SK-N-SH (cell line): Measurements from ENCODE around the gene ADAM30. TPM values are rescaled to one million over a fixed set of nuclear protein-coding genes. Genes with fewer than 3 reads are reported as not detected.

Source experiments
- CTCF ChIA-PET: fragments of 300-600, 350-600 bp; formaldehyde crosslinking; extraction: SDS; loops from one replicate; lab custom pipeline; 2021; lab: Yijun Ruan, JAX
- POLR2A ChIA-PET: fragments of 350-600 bp; sonication (Branson Sonifier 250); formaldehyde crosslinking; extraction: SDS; loops from one replicate; lab custom pipeline; 2020; ENCODE audit warnings: antibody characterized with exemption, inconsistent platforms; lab: Yijun Ruan, JAX
- DNase-seq: peaks from one replicate; pipeline ENCODE4 v3.0.0; 2012
- H2AFZ ChIP-seq: fragments of 200-600 bp; sonication (generic); 2 replicates; pipeline ENCODE4 v1.8.1; 2016; ENCODE audit warnings: antibody characterized with exemption, mild to moderate bottlenecking, low read depth
- H3F3A ChIP-seq: fragments of 200-600 bp; sonication (generic); replicated peaks from 2 replicates; pipeline ENCODE3; 2016; ENCODE audit warnings: antibody characterized with exemption, mild to moderate bottlenecking; ENCODE audit not compliant: insufficient read depth
- H3K27ac ChIP-seq, 2 experiments: fragments of 200-500 bp in 1 of 2; fragments of 200-600 bp in 1 of 2; sonication (Bioruptor generic) in 1 of 2; sonication (generic), shearing (Covaris generic) in 1 of 2; 2 replicates each; pipeline versions ENCODE4 v1.5.1 to v1.6.1; 2014 to 2016; ENCODE audit warnings: low read depth in 2 of 2, inconsistent platforms in 1 of 2, low read length in 1 of 2, mild to moderate bottlenecking in 1 of 2, mixed read lengths in 1 of 2
- H3K27me3 ChIP-seq: fragments of 200-600 bp; sonication (generic), shearing (Covaris generic); 2 replicates; pipeline ENCODE4 v1.6.1; 2016; ENCODE audit warnings: mixed run types; ENCODE audit not compliant: insufficient read depth
- H3K36me3 ChIP-seq, 2 experiments: fragments of 200-500 bp in 1 of 2; fragments of 200-600 bp in 1 of 2; sonication (Bioruptor generic) in 1 of 2; sonication (generic) in 1 of 2; replicated peaks in 1 of 2; 2 replicates each; pipeline versions ENCODE3 to v1.5.1; 2014 to 2016; ENCODE audit warnings: low read length in 1 of 2, mild to moderate bottlenecking in 1 of 2; ENCODE audit not compliant: insufficient read depth in 2 of 2, control insufficient read depth in 1 of 2
- H3K4me1 ChIP-seq, 2 experiments: fragments of 200-500 bp in 1 of 2; fragments of 200-600 bp in 1 of 2; sonication (Bioruptor generic) in 1 of 2; sonication (generic), shearing (Covaris generic) in 1 of 2; 2 replicates each; pipeline versions ENCODE4 v1.5.1 to v1.6.1; 2014 to 2016; ENCODE audit warnings: low read depth in 1 of 2, low read length in 1 of 2, mixed run types in 1 of 2; ENCODE audit not compliant: insufficient read depth in 2 of 2, control insufficient read depth in 1 of 2
- H3K4me2 ChIP-seq: fragments of 200-600 bp; sonication (generic), shearing (Covaris generic); 2 replicates; pipeline ENCODE4 v1.6.1; 2017; ENCODE audit warnings: mixed run types
- H3K4me3 ChIP-seq, 2 experiments: fragments of 200-500 bp in 1 of 2; fragments of 200-600 bp in 1 of 2; sonication (Bioruptor generic) in 1 of 2; sonication (generic), shearing (Covaris generic) in 1 of 2; 2 replicates each; pipeline versions ENCODE4 v1.5.1 to v1.8.1; 2014 to 2016; ENCODE audit warnings: low read depth in 2 of 2, inconsistent platforms in 1 of 2, low read length in 1 of 2, mild to moderate bottlenecking in 1 of 2, mixed read lengths in 1 of 2, moderate library complexity in 1 of 2
- H3K79me2 ChIP-seq: fragments of 200-600 bp; sonication (generic); 2 replicates; pipeline ENCODE4 v1.8.1; 2017; ENCODE audit warnings: mild to moderate bottlenecking; ENCODE audit not compliant: insufficient read depth
- H3K9ac ChIP-seq: fragments of 200-600 bp; sonication (generic); 2 replicates; pipeline ENCODE4 v1.6.1; 2017; ENCODE audit warnings: mixed run types
- H3K9me2 ChIP-seq: fragments of 200-600 bp; sonication (generic); 2 replicates; pipeline ENCODE4 v1.6.1; 2017; ENCODE audit warnings: mixed run types
- H3K9me3 ChIP-seq: fragments of 200-600 bp; sonication (generic); 2 replicates; pipeline ENCODE4 v1.6.1; 2017; ENCODE audit warnings: mixed run types, mild to moderate bottlenecking, moderate library complexity
- H4K20me1 ChIP-seq: fragments of 200-600 bp; sonication (generic); 2 replicates; pipeline ENCODE4 v1.6.1; 2017; ENCODE audit warnings: mild to moderate bottlenecking, mixed run types; ENCODE audit not compliant: insufficient read depth
- CTCF ChIP-seq: fragments of 200-600 bp; sonication (generic); IDR thresholded peaks from 2 replicates; pipeline ENCODE4 v1.6.1; 2017; ENCODE audit warnings: antibody characterized with exemption, mild to moderate bottlenecking, moderate library complexity
- EP300 ChIP-seq, 2 experiments: IDR thresholded peaks; 2 replicates each; pipeline versions ENCODE4 v1.4.0 to v1.6.1; 2012; ENCODE audit warnings: borderline replicate concordance in 1 of 2, low read depth in 1 of 2, low read length in 1 of 2
- EZH2phosphoT487 ChIP-seq: fragments of 200-600 bp; sonication (generic); IDR thresholded peaks from 2 replicates; pipeline ENCODE4 v1.6.1; 2017; ENCODE audit warnings: low read depth, mixed run types, mild to moderate bottlenecking, antibody characterized with exemption, moderate library complexity, borderline replicate concordance
- GATA2 ChIP-seq: sonication (generic); formaldehyde crosslinking; IDR thresholded peaks from 2 replicates; pipeline ENCODE4 v1.5.0; 2020; ENCODE audit warnings: mild to moderate bottlenecking, missing genetic modification reagents
- MEF2A ChIP-seq: IDR thresholded peaks from 2 replicates; pipeline ENCODE4 v1.4.0; 2012; ENCODE audit warnings: low read depth, borderline replicate concordance
- NRF1 ChIP-seq: IDR thresholded peaks from 2 replicates; pipeline ENCODE4 v1.6.1; 2012; ENCODE audit warnings: low read depth, mild to moderate bottlenecking, low read length
- PBX3 ChIP-seq: IDR thresholded peaks from 2 replicates; pipeline ENCODE4; 2012
- REST ChIP-seq: IDR thresholded peaks from 2 replicates; pipeline ENCODE4 v1.6.1; 2012; ENCODE audit warnings: mild to moderate bottlenecking, low read depth, low read length, moderate library complexity
- YY1 ChIP-seq: IDR thresholded peaks from 2 replicates; pipeline ENCODE4 v1.4.0; 2012; ENCODE audit warnings: low read depth, mild to moderate bottlenecking
- ZBTB33 ChIP-seq: IDR thresholded peaks from 2 replicates; pipeline ENCODE4 v1.4.0; 2012; ENCODE audit warnings: low read depth, borderline replicate concordance
- WGBS: methylation state at CpG from one replicate; pipeline ENCODE4 v1.1.6; 2017; ENCODE audit warnings: low lambda C conversion rate; 5-methylcytosine and 5-hydroxymethylcytosine counted together
- polyA plus RNA-seq, 3 experiments: library from polyadenylated mRNA; depleted of rRNA; stranded (reverse); fragments of >200 nt; gene quantifications; 2 replicates each; pipeline ENCODE4 v1.2.3, GENCODE V29; 2012

The ADAM30 gene
- polyA plus RNA-seq, 1 of the 3 experiments (the other 2 are of a cell fraction), result not detected

- TF ChIP-seq GATA2 (CRISPR knock-in tag) (no peak), EP300 (IDR thresholded peaks at IDR 0.05; ENCODE audit: borderline replicate concordance in 1 of 2, low read depth in 1 of 2, low read length in 1 of 2) (no peak), NRF1 (no peak)
Measured at GRCh38 chr1:119909890-119910596, 13.7 kb upstream of the ADAM30 start (continued).

DNA sequence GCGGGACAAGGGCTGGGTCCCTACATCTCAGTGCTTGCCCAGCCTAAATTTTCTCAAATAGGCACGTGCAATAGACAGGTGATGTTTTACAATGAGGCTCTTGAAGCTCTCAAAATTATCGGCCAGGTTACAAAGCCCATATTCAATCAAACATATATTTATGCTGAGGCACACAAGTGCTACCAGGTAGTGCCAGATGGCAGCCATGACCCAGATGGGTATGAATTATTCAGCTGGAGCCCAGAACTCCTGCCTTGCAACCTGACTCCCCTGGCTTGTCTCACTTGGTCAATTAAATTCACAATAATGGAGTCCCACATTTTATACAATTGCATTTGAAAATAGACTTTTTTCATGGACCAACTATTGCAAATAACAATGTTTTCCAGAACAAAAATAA lies 12.3 kb upstream of the ADAM30 start:
- no peak for TF ChIP-seq CTCF
- TF ChIP-seq YY1, result no peak
- TF ChIP-seq PBX3, result no peak
- no peak for TF ChIP-seq EP300 (IDR thresholded peaks at IDR 0.05; ENCODE audit: borderline replicate concordance in 1 of 2, low read depth in 1 of 2, low read length in 1 of 2)
- TF ChIP-seq GATA2 (CRISPR knock-in tag), result no peak
- no peak for TF ChIP-seq ZBTB33
- no peak for TF ChIP-seq EZH2phosphoT487
- TF ChIP-seq MEF2A, result no peak
- TF ChIP-seq REST, result no peak
- no peak overlapping the region for H3K27ac ChIP-seq
- 63% methylated on average over 3 of the region's 3 CpGs for WGBS
- no peaks in the 10 kb centered on the region for H3K27me3 ChIP-seq
- H2AFZ ChIP-seq, result no peak overlapping the region
- no peaks in the 10 kb centered on the region for H4K20me1 ChIP-seq
- H3K9me3 ChIP-seq, result 0 out of 2 replicates have a peak, but pooled peaks cover 7% of the 10 kb centered on the region
- POLR2A ChIA-PET, result no interaction called here
- no peak overlapping the region for H3K4me3 ChIP-seq
- 0 out of 2 replicates have a peak, but pooled peaks cover 5% of the 10 kb centered on the region for H3K79me2 ChIP-seq
- H3K36me3 ChIP-seq, result peaks cover 2 to 33% of the 10 kb centered on the region in 2 experiments
- H3K4me2 ChIP-seq, result no peak overlapping the region
- no peaks in the 10 kb centered on the region for H3K4me1 ChIP-seq
- CTCF ChIA-PET, result interaction anchor here (1.0 kb wide), 1 partner anchor 23 kb away, joined by 3 read pairs; no protein-coding TSS in a partner anchor
- H3F3A ChIP-seq, result peaks cover 18% of the 10 kb centered on the region
- no peaks in the 10 kb centered on the region for H3K9me2 ChIP-seq
- no peak overlapping the region for H3K9ac ChIP-seq
- DNase-seq, result no peak
